Measurements from ENCODE around the gene AIPL1. TPM values are rescaled to one million over a fixed set of nuclear protein-coding genes. Genes with fewer than 3 reads are reported as not detected.

Gene AIPL1
- total and polyA plus RNA-seq, 10 of the 15 experiments (the other 5 are each of a cell fraction or from before 2014, with no cell fraction given), result not detected

GRCh38 chr17:6374761-6375312 lies 60.1 kb downstream of the AIPL1 start:
- Histone ChIP-seq H3K9me3 (replicated peaks; ENCODE audit: control insufficient read depth, insufficient read depth, low read length) (no peaks in the 10 kb centered on the region), H3K27me3 (replicated peaks in 1 of 2; ENCODE audit: control insufficient read depth in 2 of 2, insufficient read depth in 2 of 2, low read length in 1 of 2) (no peaks in the 10 kb centered on the region), H3K4me3 (no peak overlapping the region), H2AFZ (ENCODE audit: control insufficient read depth, low read depth, low read length) (no peak overlapping the region), H3K4me1 (ENCODE audit: control insufficient read depth, insufficient read depth, low read length) (no peaks in the 10 kb centered on the region), H3K79me2 (ENCODE audit: control insufficient read depth, insufficient read depth, low read length) (no peaks in the 10 kb centered on the region), H3K4me2 (ENCODE audit: control insufficient read depth, insufficient read depth) (no peak overlapping the region), H3K27ac (ENCODE audit: control insufficient read depth, insufficient read depth) (no peak overlapping the region), H3K9ac (ENCODE audit: control insufficient read depth, insufficient read depth, low read length) (no peak overlapping the region), H3K36me3 (ENCODE audit: control insufficient read depth in 2 of 2, insufficient read depth in 2 of 2, low read length in 1 of 2) (no peaks in the 10 kb centered on the region), H4K20me1 (ENCODE audit: control insufficient read depth, insufficient read depth) (no peaks in the 10 kb centered on the region)
- BruUV-seq (replicated peaks), result no TSS peak
- CTCF ChIA-PET, result no interaction called here
- ATAC-seq, result no peak
- in situ Hi-C loops (cut with MboI), result no loop called here
- SMC1A ChIA-PET (ENCODE audit: uncharacterized antibody, unreplicated experiment), result no interaction called here
- no peak for FAIRE-seq
- intact Hi-C loops (cut with micrococcal nuclease; ENCODE audit: unreplicated experiment), result no loop called here
- RAD21 ChIA-PET (ENCODE audit: unreplicated experiment), result no interaction called here
- POLR2A ChIA-PET, result no interaction called here
- WGBS (ENCODE audit: insufficient coverage, insufficient replicate concordance, low lambda C conversion rate, missing lambda C conversion rate), result 2% methylated on average over 12 of the region's 14 CpGs
- no peak for DNase-seq (ENCODE audit: low read depth, low spot score)
- no peak for TF ChIP-seq EZH2 (IDR thresholded peaks at IDR 0.05; ENCODE audit: borderline replicate concordance, control insufficient read depth, low read depth, low read length)
- TF ChIP-seq ELK1 (IDR thresholded peaks at IDR 0.05; ENCODE audit: low read depth, low read length), result no peak
- no peak for TF ChIP-seq SP1 (IDR thresholded peaks at IDR 0.05; ENCODE audit: low read depth, low read length)
- TF ChIP-seq ATF2 (IDR thresholded peaks at IDR 0.05; ENCODE audit: low read length), result no peak
- no peak for TF ChIP-seq STAT3 (IDR thresholded peaks at IDR 0.05; ENCODE audit: low read depth, low read length)
- TF ChIP-seq E2F4 (IDR thresholded peaks at IDR 0.05; ENCODE audit: low read depth, low read length), result no peak
- TF ChIP-seq ZNF207 (IDR thresholded peaks at IDR 0.05; ENCODE audit: borderline replicate concordance), result no peak
- TF ChIP-seq CHD1 (IDR thresholded peaks at IDR 0.05; ENCODE audit: low read depth, low read length), result no peak
- no peak for TF ChIP-seq SPI1 (IDR thresholded peaks at IDR 0.05; ENCODE audit: borderline replicate concordance, insufficient read depth, low read depth, low read length)
- no peak for TF ChIP-seq MTA3 (IDR thresholded peaks at IDR 0.05; ENCODE audit: borderline replicate concordance, low read length)
- TF ChIP-seq KLF5 (IDR thresholded peaks at IDR 0.05; ENCODE audit: partially characterized antibody), result no peak
- TF ChIP-seq RBBP5 (conservative IDR thresholded peaks at IDR 0.05), result no peak
- TF ChIP-seq POU2F2 (IDR thresholded peaks at IDR 0.05; ENCODE audit: borderline replicate concordance, low read depth, low read length), result no peak
- TF ChIP-seq CUX1 (IDR thresholded peaks at IDR 0.05; ENCODE audit: insufficient replicate concordance, low read depth, low read length), result no peak
- TF ChIP-seq PAX8 (IDR thresholded peaks at IDR 0.05), result no peak
- TF ChIP-seq MTA2 (IDR thresholded peaks at IDR 0.05; ENCODE audit: low read depth), result no peak
- no peak for TF ChIP-seq ETV6 (conservative IDR thresholded peaks at IDR 0.05 in 1 of 2, IDR thresholded peaks at IDR 0.05 in 1 of 2; ENCODE audit: borderline replicate concordance in 1 of 2, low read depth in 1 of 2)
